K562 (cell line): ENCODE data around the gene TTC21A. TPM values are rescaled to one million over a fixed set of nuclear protein-coding genes. Genes with fewer than 3 reads are reported as not detected.

Source experiments
- ATAC-seq: fragments of 200-7000 bp; cut with Tn5 transposase; 3 replicates; pipeline ENCODE4 v1.9.1; 2020; ENCODE audit warnings: moderate library complexity
- BruUV-seq: library from RNA; stranded (reverse); fragments of 400-500 nt; replicated peaks from 2 replicates; lab custom pipeline; 2021; lab: Mats Ljungman, UMichigan
- CTCF ChIA-PET: fragments of 300-600 bp; formaldehyde crosslinking; extraction: SDS; loops from one replicate; lab custom pipeline; 2021; ENCODE audit warnings: low intra/inter-chr PET ratio; lab: Yijun Ruan, JAX
- POLR2A ChIA-PET: fragments of 300-600, 350-650 bp; sonication (Branson Sonifier 250); formaldehyde crosslinking; extraction: SDS; loops from one replicate; lab custom pipeline; 2021; ENCODE audit warnings: antibody characterized with exemption, inconsistent platforms; lab: Yijun Ruan, JAX
- DNase-seq, 4 experiments: peaks; one replicate each; pipeline versions ENCODE4 v3.0.0 to v3.0.0-alpha.2; 2011 to 2018; ENCODE audit warnings: low spot score in 3 of 4, mixed read lengths in 3 of 4; ENCODE audit errors: extremely low read depth in 1 of 4
- FAIRE-seq: peaks from 2 replicates; lab custom pipeline; 2011; peaks lifted over from hg19 to GRCh38; lab: Jason Lieb, UNC
- H2AFZ ChIP-seq: 2 replicates; pipeline ENCODE4 v1.6.0; 2011; ENCODE audit warnings: low read depth, low read length, control low read depth, inconsistent platforms
- H3K27ac ChIP-seq: fragments of 200-600 bp; 3 replicates; pipeline ENCODE4 v1.8.0; 2011; ENCODE audit warnings: low read depth, mild to moderate bottlenecking, control low read depth, inconsistent platforms, low read length, moderate library complexity, mixed read lengths; ENCODE audit errors: extremely low read depth
- H3K27me3 ChIP-seq, 2 experiments: fragments of 300-600 bp in 1 of 2; 2 replicates in 1 of 2; 3 replicates in 1 of 2; pipeline versions ENCODE4 v1.6.0 to v1.8.0; 2011; ENCODE audit warnings: inconsistent platforms in 2 of 2, low read length in 2 of 2, mild to moderate bottlenecking in 1 of 2, mixed read lengths in 1 of 2, moderate library complexity in 1 of 2; ENCODE audit not compliant: control insufficient read depth in 2 of 2, insufficient read depth in 2 of 2
- H3K36me3 ChIP-seq: fragments of 300-600 bp; 3 replicates; pipeline ENCODE4 v1.8.0; 2011; ENCODE audit warnings: mild to moderate bottlenecking, low read length, inconsistent platforms; ENCODE audit not compliant: control insufficient read depth, insufficient read depth
- H3K4me1 ChIP-seq, 2 experiments: fragments of 200-600 bp in 1 of 2; replicated peaks in 1 of 2; 2 replicates in 1 of 2; 3 replicates in 1 of 2; pipeline versions ENCODE4 v1.5.1 to v1.8.0; 2011; ENCODE audit warnings: inconsistent platforms in 2 of 2, low read length in 2 of 2, mild to moderate bottlenecking in 1 of 2, mixed read lengths in 1 of 2, moderate library complexity in 1 of 2; ENCODE audit not compliant: control insufficient read depth in 2 of 2, insufficient read depth in 2 of 2
- H3K4me2 ChIP-seq: 2 replicates; pipeline ENCODE4 v1.6.1; 2011; ENCODE audit warnings: low read length, control low read depth, inconsistent platforms, mixed read lengths; ENCODE audit not compliant: insufficient read depth
- H3K4me3 ChIP-seq: fragments of 200-600 bp; sonication (generic), shearing (Covaris generic); 2 replicates; pipeline ENCODE4 v1.5.1; 2016; ENCODE audit warnings: control low read depth, inconsistent platforms
- H3K79me2 ChIP-seq: fragments of 200-600 bp; 3 replicates; pipeline ENCODE4 v1.8.0; 2011; ENCODE audit warnings: low read length, inconsistent platforms; ENCODE audit not compliant: control insufficient read depth, insufficient read depth
- H3K9ac ChIP-seq, 2 experiments: 2 replicates each; pipeline versions ENCODE4 v1.6.0 to v1.6.1; 2011; ENCODE audit warnings: low read depth in 2 of 2, low read length in 2 of 2, control low read depth in 1 of 2, inconsistent platforms in 1 of 2, mild to moderate bottlenecking in 1 of 2, mixed read lengths in 1 of 2; ENCODE audit not compliant: insufficient read depth in 1 of 2
- H3K9me1 ChIP-seq: one replicate; pipeline ENCODE4 v1.6.0; 2011; ENCODE audit warnings: inconsistent platforms, mild to moderate bottlenecking, low read length, moderate library complexity; ENCODE audit not compliant: control insufficient read depth, insufficient read depth
- H3K9me3 ChIP-seq: replicated peaks from 2 replicates; pipeline ENCODE4 v1.5.1; 2011; ENCODE audit warnings: low read depth, low read length, inconsistent platforms; ENCODE audit not compliant: control insufficient read depth, insufficient read depth
- H4K20me1 ChIP-seq: replicated peaks from 2 replicates; pipeline ENCODE4 v1.6.1; 2011; ENCODE audit warnings: low read length, inconsistent platforms, mixed read lengths; ENCODE audit not compliant: control insufficient read depth, insufficient read depth
- ETV1 ChIP-seq: fragments of 450-650 bp; conservative IDR thresholded peaks from 2 replicates; pipeline ENCODE4 v1.6.1; 2016; ENCODE audit warnings: missing genetic modification characterization, control low read depth, low read depth, missing compliant biosample characterization
- FIP1L1 ChIP-seq: fragments of 200-400 bp; formaldehyde crosslinking; IDR thresholded peaks from 2 replicates; pipeline ENCODE4 v1.6.1; 2018; ENCODE audit warnings: mild to moderate bottlenecking, low read depth, low read length; ENCODE audit not compliant: poor library complexity, severe bottlenecking
- GATAD2A ChIP-seq: fragments of 450-650 bp; IDR thresholded peaks from 2 replicates; pipeline ENCODE4 v1.6.1; 2017
- GTF2F1 ChIP-seq: IDR thresholded peaks from 2 replicates; pipeline ENCODE4 v1.6.1; 2011; ENCODE audit warnings: low read depth, low read length, improper control_type of control experiment
- KHSRP ChIP-seq: fragments of 450-650 bp; IDR thresholded peaks from 2 replicates; pipeline ENCODE4 v1.6.1; 2017
- MEF2D ChIP-seq: conservative IDR thresholded peaks from 2 replicates; pipeline ENCODE4 v1.6.1; 2016; ENCODE audit warnings: low read depth, missing genetic modification characterization, missing compliant biosample characterization
- NCOA6 ChIP-seq: fragments of 450-650 bp; IDR thresholded peaks from 2 replicates; pipeline ENCODE4 v1.6.1; 2017; ENCODE audit warnings: mild to moderate bottlenecking
- NFE2 ChIP-seq: IDR thresholded peaks from 2 replicates; pipeline ENCODE4 v1.6.1; 2014; ENCODE audit warnings: antibody characterized with exemption, low read depth
- NR2C1 ChIP-seq, 2 experiments: fragments of 450-650 bp; IDR thresholded peaks; 2 replicates each; pipeline ENCODE4 v1.6.1; 2017; ENCODE audit warnings: mild to moderate bottlenecking in 2 of 2, antibody characterized with exemption in 1 of 2, inconsistent platforms in 1 of 2, missing compliant biosample characterization in 1 of 2, missing genetic modification characterization in 1 of 2
- RBM22 ChIP-seq: fragments of 200-400 bp; formaldehyde crosslinking; IDR thresholded peaks from 2 replicates; pipeline ENCODE4 v1.6.1; 2018; ENCODE audit warnings: low read length, low read depth; ENCODE audit not compliant: poor library complexity, severe bottlenecking
- TBL1XR1 ChIP-seq, 2 experiments: IDR thresholded peaks; 2 replicates each; pipeline ENCODE4 v1.6.1; 2012; ENCODE audit warnings: improper control_type of control experiment in 2 of 2, low read length in 2 of 2, mild to moderate bottlenecking in 1 of 2
- THAP12 ChIP-seq: fragments of 250-450 bp; sonication (Bioruptor Pico); IDR thresholded peaks from 2 replicates; pipeline ENCODE4 v1.9.0; 2021; ENCODE audit warnings: mild to moderate bottlenecking, inconsistent platforms
- ZFX ChIP-seq: sonication (generic); formaldehyde crosslinking; IDR thresholded peaks from 2 replicates; pipeline ENCODE4 v1.8.0; 2022; ENCODE audit warnings: mild to moderate bottlenecking, missing genetic modification reagents, moderate library complexity
- ZNF121 ChIP-seq: sonication (generic); formaldehyde crosslinking; conservative IDR thresholded peaks from 2 replicates; pipeline ENCODE4 v1.8.0; 2022; ENCODE audit warnings: missing genetic modification reagents
- ZNF133 ChIP-seq: fragments of 250-450 bp; sonication (Bioruptor Pico); IDR thresholded peaks from 2 replicates; pipeline ENCODE4 v1.4.0; 2020; ENCODE audit warnings: mild to moderate bottlenecking
- ZNF134 ChIP-seq: fragments of 250-450 bp; sonication (Bioruptor Pico); conservative IDR thresholded peaks from 2 replicates; pipeline ENCODE4 v1.4.0; 2020
- ZNF347 ChIP-seq: fragments of 450-650 bp; formaldehyde crosslinking; IDR thresholded peaks from 2 replicates; pipeline ENCODE4 v1.4.0; 2020; ENCODE audit warnings: low read depth, mild to moderate bottlenecking, moderate library complexity
- ZNF766 ChIP-seq: fragments of 200-800 bp; sonication (Bioruptor generic); conservative IDR thresholded peaks from 2 replicates; pipeline ENCODE4 v1.6.1; 2016; ENCODE audit warnings: missing genetic modification characterization, missing compliant biosample characterization
- WGBS: fragments of 100-300 bp; shearing (Covaris generic); methylation state at CpG from one replicate; pipeline ENCODE4 v1.1.6; 2016; ENCODE audit warnings: low coverage, mixed read lengths; ENCODE audit not compliant: insufficient coverage; ENCODE audit errors: missing lambda C conversion rate; 5-methylcytosine and 5-hydroxymethylcytosine counted together
- in situ Hi-C: fragments of 300-500 bp; cut with MboI; formaldehyde crosslinking; loops from 4 replicates; pipeline ENCODE4 v1.15.0; 2018; ENCODE audit warnings: inconsistent platforms, mixed read lengths
- intact Hi-C: fragments of 100-400 bp; cut with micrococcal nuclease; formaldehyde crosslinking; loops from 2 replicates; pipeline ENCODE4 v1.14.2; 2022
- polyA plus RNA-seq, 8 experiments: library from polyadenylated mRNA; depleted of rRNA in 4 of 8; stranded (reverse) in 5 of 8; unstranded in 3 of 8; fragments of >200 nt; fragmentation: Nextera tagmentation in 2 of 8; fragmentation: Illumina TruSeq in 1 of 8; extraction: Ambion mirVana in 2 of 8; extraction: Trizol in 1 of 8; gene quantifications; 2 replicates each; pipeline versions ENCODE4 v1.2.1 to v1.2.3, GENCODE V29; 2011 to 2014; ENCODE audit warnings: inconsistent platforms in 1 of 8, missing spikeins in 1 of 8
- total RNA-seq, 7 experiments: library from RNA; depleted of rRNA in 6 of 7; stranded (reverse); fragments of >200 nt in 6 of 7; fragmentation: Illumina TruSeq in 2 of 7; extraction: Trizol in 2 of 7; gene quantifications; 2 replicates each; pipeline versions ENCODE4 v1.2.1 to v1.2.3, GENCODE V29; 2011 to 2021; ENCODE audit warnings: low replicate concordance in 1 of 7

TTC21A gene
- total and polyA plus RNA-seq, 9 of the 15 experiments (the other 6 are each of a cell fraction or from before 2014, with no cell fraction given): 0.22 to 1.4 (median 0.70) TPM

- WGBS: 26% methylated on average over 3 of the region's 3 CpGs
- no peak overlapping the region for H3K4me2 ChIP-seq
- intact Hi-C loops (no loop called here), in situ Hi-C loops (no loop called here)
- H3K4me3 ChIP-seq: no peak overlapping the region
- FAIRE-seq (no peak), ATAC-seq (no peak), DNase-seq (no peak)
- no peak overlapping the region for H3K27ac ChIP-seq
- BruUV-seq: no TSS peak
- no peaks in the 10 kb centered on the region for H3K4me1 ChIP-seq
- no peak for TF ChIP-seq RBM22
- TF ChIP-seq ZFX (CRISPR knock-in tag): no peak
- no peak for TF ChIP-seq ZNF121 (CRISPR knock-in tag)
- no peak for TF ChIP-seq GATAD2A
- TF ChIP-seq ZNF133 (CRISPR knock-in tag): no peak
- no peak for TF ChIP-seq ETV1 (tag)
- no peak for TF ChIP-seq THAP12
- no peak for TF ChIP-seq MEF2D (tag)
- no peak for TF ChIP-seq NR2C1 (IDR thresholded peaks at IDR 0.05)
- TF ChIP-seq NR2C1 (tag; IDR thresholded peaks at IDR 0.05): no peak
- TF ChIP-seq FIP1L1: no peak
- no peak for TF ChIP-seq NCOA6
- TF ChIP-seq ZNF134 (CRISPR knock-in tag): no peak
- no peak for TF ChIP-seq ZNF347 (CRISPR knock-in tag)
- TF ChIP-seq GTF2F1: no peak
- no peak for TF ChIP-seq TBL1XR1 (IDR thresholded peaks at IDR 0.05; ENCODE audit: low read length in 2 of 2)
- no peak for TF ChIP-seq NFE2
- TF ChIP-seq ZNF766 (CRISPR knock-in tag): no peak
- no peak for TF ChIP-seq KHSRP
- H4K20me1 ChIP-seq: no peaks in the 10 kb centered on the region
- POLR2A ChIA-PET: interaction anchor here (0.6 to 1.9 kb wide), 6 partner anchors 10 to 276 kb away, joined by 3 to 7 read pairs (median 4); partner anchors contain the start of gene RPSA
- H3K9me3 ChIP-seq: no peaks in the 10 kb centered on the region
- H3K9me1 ChIP-seq: no peaks in the 10 kb centered on the region
- H3K27me3 ChIP-seq: peaks cover 0 to 9% of the 10 kb centered on the region in 2 experiments; a peak in 1 of 5 replicates
- no peak overlapping the region for H3K9ac ChIP-seq
- no peaks in the 10 kb centered on the region for H3K36me3 ChIP-seq
- H2AFZ ChIP-seq: no peak overlapping the region
- H3K79me2 ChIP-seq: no peaks in the 10 kb centered on the region
- CTCF ChIA-PET: no interaction called here
Measured at GRCh38 chr3:39130693-39131265, 23.3 kb downstream of the TTC21A start.
